IgD-negative memory B cell (primary cell): ENCODE measurements around the gene HDAC11. TPM values are rescaled to one million over a fixed set of nuclear protein-coding genes. Genes with fewer than 3 reads are reported as not detected.
"Not testable (repeated sequence)": the region's sequence is repeated elsewhere in the genome, so short reads cannot be mapped to it uniquely, and the experiment has no call there.

ENCODE experiments used
- H3K27ac Mint-ChIP-seq, 3 donors: one replicate each; pipeline ENCODE4 v1.8.0; 2020 to 2022; ENCODE audit warnings: mild to moderate bottlenecking in 3 of 3, mixed read lengths in 3 of 3, moderate library complexity in 1 of 3
- H3K27me3 Mint-ChIP-seq: one replicate; pipeline ENCODE4 v1.8.0; 2021; ENCODE audit warnings: mixed read lengths
- H3K36me3 Mint-ChIP-seq: one replicate; pipeline ENCODE4 v1.8.0; 2020; ENCODE audit warnings: mild to moderate bottlenecking, mixed read lengths
- H3K4me1 Mint-ChIP-seq, 3 donors: one replicate each; pipeline ENCODE4 v1.8.0; 2020 to 2022; ENCODE audit warnings: mixed read lengths in 3 of 3, mild to moderate bottlenecking in 1 of 3
- H3K4me3 Mint-ChIP-seq, 4 donors: one replicate each; pipeline ENCODE4 v1.8.0; 2020 to 2022; ENCODE audit warnings: mild to moderate bottlenecking in 4 of 4, mixed read lengths in 4 of 4, moderate library complexity in 3 of 4
- H3K9me3 Mint-ChIP-seq, 3 donors: one replicate each; pipeline ENCODE4 v1.8.0; 2020 to 2021; ENCODE audit warnings: mixed read lengths in 3 of 3, mild to moderate bottlenecking in 1 of 3
- polyA plus RNA-seq: library from polyadenylated mRNA; unstranded; fragments of 300-500 nt; fragmentation: Illumina TruSeq; gene quantifications from one replicate; pipeline ENCODE4 v1.2.3, GENCODE V29; 2021

Gene HDAC11
- polyA plus RNA-seq: 1.3 TPM

GRCh38 chr3:13479582-13480339 is at the start of gene HDAC11:
Gene HDAC11 (plus strand): TSS chr3:13480306. CDS start chr3:13480348, 42 bp downstream.
- H3K27me3 Mint-ChIP-seq: no peaks in the 10 kb centered on the region
- peak within 1 kb of the TSS; percentile 91 to 98 (median 96) for H3K4me3 Mint-ChIP-seq
- H3K9me3 Mint-ChIP-seq: no peaks in the 10 kb centered on the region
- no peaks in the 10 kb centered on the region for H3K36me3 Mint-ChIP-seq
- H3K27ac Mint-ChIP-seq: peak within 1 kb of the TSS; percentile 31 to 90 (median 72)
- H3K4me1 Mint-ChIP-seq: peaks cover 0 to 6% (median 3%) of the 10 kb centered on the region in 3 donors

- H3K4me1 Mint-ChIP-seq: peaks cover 6 to 12% (median 12%) of the 10 kb centered on the region in 3 donors
- not testable (repeated sequence) for H3K27me3 Mint-ChIP-seq, H3K36me3 Mint-ChIP-seq, H3K4me3 Mint-ChIP-seq, H3K9me3 Mint-ChIP-seq, H3K27ac Mint-ChIP-seq
These were observed 49.7 kb upstream of the HDAC11 start for GRCh38 chr3:13430411-13430875.

- peaks cover 6 to 12% (median 12%) of the 10 kb centered on the region in 3 donors for H3K4me1 Mint-ChIP-seq
- H3K27me3 Mint-ChIP-seq: peaks cover 1% of the 10 kb centered on the region
- no peaks in the 10 kb centered on the region for H3K36me3 Mint-ChIP-seq
- no peak overlapping the region for H3K27ac Mint-ChIP-seq
- H3K4me3 Mint-ChIP-seq: no peak overlapping the region
- no peaks in the 10 kb centered on the region for H3K9me3 Mint-ChIP-seq
These were observed 48.0 kb upstream of the HDAC11 start for GRCh38 chr3:13432093-13432492.

GRCh38 chr3:13433912-13434311 is 46.2 kb upstream of the HDAC11 start:
- H3K4me3 Mint-ChIP-seq: no peak overlapping the region
- H3K27ac Mint-ChIP-seq: no peak overlapping the region
- peaks cover 0 to 5% (median 4%) of the 10 kb centered on the region in 3 donors for H3K4me1 Mint-ChIP-seq
- H3K9me3 Mint-ChIP-seq: no peaks in the 10 kb centered on the region
- peaks cover 1% of the 10 kb centered on the region for H3K27me3 Mint-ChIP-seq
- H3K36me3 Mint-ChIP-seq: no peaks in the 10 kb centered on the region

- H3K27ac Mint-ChIP-seq, H3K36me3 Mint-ChIP-seq, H3K9me3 Mint-ChIP-seq, H3K27me3 Mint-ChIP-seq, H3K4me3 Mint-ChIP-seq, H3K4me1 Mint-ChIP-seq: not testable (repeated sequence)
These were observed 43.9 kb upstream of the HDAC11 start for GRCh38 chr3:13436213-13436612.

- H3K4me1 Mint-ChIP-seq: no peaks in the 10 kb centered on the region
- H3K27me3 Mint-ChIP-seq: no peaks in the 10 kb centered on the region
- H3K4me3 Mint-ChIP-seq: no peak overlapping the region
- H3K36me3 Mint-ChIP-seq: no peaks in the 10 kb centered on the region
- no peak overlapping the region for H3K27ac Mint-ChIP-seq
- peaks cover 0 to 2% (median 0%) of the 10 kb centered on the region in 3 donors for H3K9me3 Mint-ChIP-seq
These were observed 39.8 kb upstream of the HDAC11 start for GRCh38 chr3:13440204-13440817.

GRCh38 chr3:13442882-13443281 is 37.2 kb upstream of the HDAC11 start:
- not testable (repeated sequence) for H3K36me3 Mint-ChIP-seq, H3K4me3 Mint-ChIP-seq, H3K27ac Mint-ChIP-seq, H3K4me1 Mint-ChIP-seq, H3K27me3 Mint-ChIP-seq, H3K9me3 Mint-ChIP-seq

GRCh38 chr3:13451301-13451673 is 28.8 kb upstream of the HDAC11 start:
- Mint-ChIP-seq H3K9me3 (no peaks in the 10 kb centered on the region), H3K4me1 (peaks cover 6 to 13% (median 10%) of the 10 kb centered on the region in 3 donors), H3K4me3 (peak overlapping the region; percentile 74 to 98 (median 90)), H3K36me3 (no peaks in the 10 kb centered on the region), H3K27me3 (no peaks in the 10 kb centered on the region), H3K27ac (peak overlapping the region; percentile 64 to 95 (median 78))

GRCh38 chr3:13452490-13453335 is 27.4 kb upstream of the HDAC11 start:
- H3K27me3 Mint-ChIP-seq: peaks cover under 1% of the 10 kb centered on the region
- H3K4me1 Mint-ChIP-seq: peaks cover 6 to 13% (median 10%) of the 10 kb centered on the region in 3 donors
- peak overlapping the region; percentile 74 to 98 (median 90) for H3K4me3 Mint-ChIP-seq
- H3K27ac Mint-ChIP-seq: peak overlapping the region; percentile 64 to 95 (median 78)
- no peaks in the 10 kb centered on the region for H3K36me3 Mint-ChIP-seq
- no peaks in the 10 kb centered on the region for H3K9me3 Mint-ChIP-seq

GRCh38 chr3:13455644-13456043 is 24.5 kb upstream of the HDAC11 start:
- no peaks in the 10 kb centered on the region for H3K9me3 Mint-ChIP-seq
- no peak overlapping the region for H3K4me3 Mint-ChIP-seq
- H3K27ac Mint-ChIP-seq: no peak overlapping the region
- no peaks in the 10 kb centered on the region for H3K36me3 Mint-ChIP-seq
- peaks cover 6 to 13% (median 10%) of the 10 kb centered on the region in 3 donors for H3K4me1 Mint-ChIP-seq
- peaks cover 4% of the 10 kb centered on the region for H3K27me3 Mint-ChIP-seq

- peaks cover 0 to 9% (median 8%) of the 10 kb centered on the region in 3 donors for H3K4me1 Mint-ChIP-seq
- no peak overlapping the region for H3K27ac Mint-ChIP-seq
These were observed 22.5 kb upstream of the HDAC11 start for GRCh38 chr3:13457593-13457992.

GRCh38 chr3:13459605-13460340 is 20.3 kb upstream of the HDAC11 start:
- Mint-ChIP-seq H3K36me3 (no peaks in the 10 kb centered on the region), H3K27ac (peak overlapping the region in 1 of 3 donors; percentile 12)

More at GRCh38 chr3:13457593-13457992, 22.5 kb upstream of the HDAC11 start:
- Mint-ChIP-seq H3K4me3 (no peak overlapping the region), H3K36me3 (no peaks in the 10 kb centered on the region), H3K27me3 (peaks cover 8% of the 10 kb centered on the region), H3K9me3 (peaks cover 0 to 3% (median 0%) of the 10 kb centered on the region in 3 donors)

GRCh38 chr3:13460341-13460736 is 19.8 kb upstream of the HDAC11 start:
- Mint-ChIP-seq H3K4me3 (no peak overlapping the region), H3K27ac (no peak overlapping the region), H3K36me3 (no peaks in the 10 kb centered on the region), H3K4me1 (peaks cover 0 to 5% (median 4%) of the 10 kb centered on the region in 3 donors), H3K27me3 (peaks cover 9% of the 10 kb centered on the region), H3K9me3 (peaks cover 0 to 3% (median 0%) of the 10 kb centered on the region in 3 donors)

More at GRCh38 chr3:13459605-13460340, 20.3 kb upstream of the HDAC11 start:
- Mint-ChIP-seq H3K9me3 (peaks cover 0 to 3% (median 0%) of the 10 kb centered on the region in 3 donors), H3K4me3 (no peak overlapping the region), H3K27me3 (peaks cover 9% of the 10 kb centered on the region), H3K4me1 (peaks cover 0 to 5% (median 4%) of the 10 kb centered on the region in 3 donors)
